Retinal pigment epithelial cell (primary cell): Measurements from ENCODE around the gene DLK1.

ENCODE experiments used
- DNase-seq: peaks from one replicate; pipeline ENCODE4 v3.0.0-alpha.2; 2010; ENCODE audit warnings: low read depth
- H3K4me3 ChIP-seq: 2 replicates; pipeline ENCODE4 v1.5.1; 2011; ENCODE audit warnings: mild to moderate bottlenecking, low read length, control low read depth, moderate library complexity
- TF ChIP-seq, protein P1 (sequence below): conservative IDR thresholded peaks from 2 replicates; pipeline ENCODE4 v1.5.1; 2011; ENCODE audit warnings: low read depth, low read length, control low read depth, inconsistent platforms

Gene DLK1

DNA sequence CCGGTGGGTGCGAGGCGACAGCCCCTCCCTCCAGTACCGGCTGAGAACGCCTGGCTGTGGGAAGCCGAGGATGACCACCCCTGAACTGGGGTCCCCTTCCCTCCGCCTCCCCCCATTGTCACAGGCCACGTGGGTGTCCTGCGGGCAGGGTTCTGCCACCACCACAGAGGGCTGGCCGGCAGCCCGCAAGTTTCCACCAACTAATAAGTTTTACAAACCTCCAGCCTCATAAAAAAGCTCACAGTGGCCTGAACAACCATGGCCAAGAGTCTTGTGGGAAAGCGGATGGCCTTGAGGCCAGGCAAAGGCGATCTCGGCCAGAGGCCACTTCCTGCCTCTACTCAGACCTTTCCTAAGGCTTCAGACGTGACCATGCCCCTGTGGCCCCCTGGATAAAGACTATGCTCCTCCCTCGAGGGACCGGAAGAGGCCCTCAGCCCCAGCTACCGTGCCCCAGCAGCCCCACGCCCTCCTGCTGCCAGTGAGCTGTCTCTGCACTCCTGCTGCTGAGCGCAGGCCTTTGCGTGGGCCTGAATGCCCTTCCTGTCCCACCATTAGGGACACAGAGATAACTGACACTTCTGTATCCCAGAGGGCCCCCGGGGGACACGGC, 46.1 kb upstream of the DLK1 start:
- DNase-seq, result no peak
- H3K4me3 ChIP-seq, result no peak overlapping the region
- TF ChIP-seq, protein P1, sequence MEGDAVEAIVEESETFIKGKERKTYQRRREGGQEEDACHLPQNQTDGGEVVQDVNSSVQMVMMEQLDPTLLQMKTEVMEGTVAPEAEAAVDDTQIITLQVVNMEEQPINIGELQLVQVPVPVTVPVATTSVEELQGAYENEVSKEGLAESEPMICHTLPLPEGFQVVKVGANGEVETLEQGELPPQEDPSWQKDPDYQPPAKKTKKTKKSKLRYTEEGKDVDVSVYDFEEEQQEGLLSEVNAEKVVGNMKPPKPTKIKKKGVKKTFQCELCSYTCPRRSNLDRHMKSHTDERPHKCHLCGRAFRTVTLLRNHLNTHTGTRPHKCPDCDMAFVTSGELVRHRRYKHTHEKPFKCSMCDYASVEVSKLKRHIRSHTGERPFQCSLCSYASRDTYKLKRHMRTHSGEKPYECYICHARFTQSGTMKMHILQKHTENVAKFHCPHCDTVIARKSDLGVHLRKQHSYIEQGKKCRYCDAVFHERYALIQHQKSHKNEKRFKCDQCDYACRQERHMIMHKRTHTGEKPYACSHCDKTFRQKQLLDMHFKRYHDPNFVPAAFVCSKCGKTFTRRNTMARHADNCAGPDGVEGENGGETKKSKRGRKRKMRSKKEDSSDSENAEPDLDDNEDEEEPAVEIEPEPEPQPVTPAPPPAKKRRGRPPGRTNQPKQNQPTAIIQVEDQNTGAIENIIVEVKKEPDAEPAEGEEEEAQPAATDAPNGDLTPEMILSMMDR, result no peak

DNA sequence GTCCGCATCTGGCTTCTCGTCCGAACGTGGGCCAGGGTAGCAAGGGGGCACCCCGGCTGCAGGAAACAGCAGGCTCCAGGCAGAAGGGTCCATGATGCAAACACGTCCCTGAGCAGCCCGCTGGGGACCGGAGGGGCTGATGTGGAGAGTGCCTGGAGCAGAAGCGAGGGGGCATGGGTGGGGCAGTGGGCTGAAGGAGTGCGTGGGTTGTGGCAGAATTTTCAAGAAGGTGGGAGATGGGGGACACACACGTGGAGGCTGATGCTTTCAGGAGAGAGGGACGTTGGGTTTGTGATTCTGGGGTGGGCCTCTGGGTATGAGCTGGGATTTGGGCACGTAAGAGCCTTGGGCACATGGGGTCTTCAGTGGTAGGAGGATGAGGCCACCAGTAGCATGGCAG, 45.6 kb upstream of the DLK1 start:
- TF ChIP-seq, protein P1, result no peak
- DNase-seq, result no peak
- H3K4me3 ChIP-seq, result no peak overlapping the region

DNA sequence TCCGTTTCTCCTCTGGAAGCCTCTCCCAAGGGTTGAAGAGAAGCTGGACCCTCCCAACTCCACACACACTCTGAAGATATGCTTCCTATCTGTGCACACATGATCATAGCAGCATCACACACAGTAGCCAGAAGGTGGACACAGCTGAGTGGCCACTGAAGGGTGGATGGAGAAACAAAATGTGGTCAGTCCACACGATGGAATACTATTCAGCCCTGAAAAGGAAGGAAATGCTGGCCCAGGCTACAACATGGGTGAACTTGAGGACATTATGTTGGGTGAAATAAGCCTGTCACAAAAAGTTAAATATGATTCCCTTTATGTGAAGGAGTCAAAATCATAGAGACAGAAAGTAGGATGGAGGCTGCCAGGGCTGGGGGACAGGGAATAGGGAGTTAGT, 43.9 kb upstream of the DLK1 start:
- DNase-seq, result no peak
- TF ChIP-seq, protein P1, result no peak
- H3K4me3 ChIP-seq, result no peak overlapping the region

DNA sequence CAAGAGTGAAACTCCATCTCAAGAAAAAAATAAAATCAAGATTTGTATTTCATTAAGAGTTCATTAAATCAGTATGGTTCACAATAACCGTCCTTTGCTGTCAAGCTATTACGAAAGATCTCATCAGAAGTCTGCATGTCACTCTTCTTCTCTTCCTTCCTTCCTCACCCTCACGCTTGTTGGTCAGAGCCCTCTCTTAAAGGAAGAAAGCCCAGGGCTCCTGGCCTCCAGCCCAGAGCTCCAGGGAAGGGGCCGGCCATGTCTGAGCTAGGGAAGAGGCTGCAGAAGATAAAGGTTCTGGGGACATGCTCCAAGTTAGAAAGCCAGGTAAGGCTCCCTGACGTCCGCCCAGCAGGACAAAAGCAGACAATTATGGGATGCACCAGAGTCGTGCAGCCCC, 43.1 kb upstream of the DLK1 start:
- H3K4me3 ChIP-seq, result no peak overlapping the region
- TF ChIP-seq, protein P1, result no peak
- DNase-seq, result no peak

DNA sequence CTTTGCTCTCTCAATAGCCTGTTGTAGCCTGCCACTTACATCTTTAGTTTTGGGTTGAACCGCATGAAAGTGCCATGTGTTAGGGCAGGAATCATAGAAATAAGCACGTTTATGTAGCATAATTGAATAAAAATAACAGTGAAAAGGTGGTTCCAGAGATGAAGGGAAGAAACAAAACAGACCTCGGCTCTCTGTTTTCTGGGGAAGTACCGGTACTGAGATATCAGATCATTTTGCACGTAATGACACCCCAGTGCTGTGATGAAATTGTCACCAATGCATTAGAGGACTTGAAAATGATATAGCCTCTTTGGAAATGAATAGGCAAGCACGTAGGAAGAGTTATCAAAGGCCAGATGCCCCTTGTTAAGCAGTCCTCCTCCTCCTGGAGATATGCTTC, 42.5 kb upstream of the DLK1 start:
- TF ChIP-seq, protein P1, result no peak
- DNase-seq, result no peak
- H3K4me3 ChIP-seq, result no peak overlapping the region

DNA sequence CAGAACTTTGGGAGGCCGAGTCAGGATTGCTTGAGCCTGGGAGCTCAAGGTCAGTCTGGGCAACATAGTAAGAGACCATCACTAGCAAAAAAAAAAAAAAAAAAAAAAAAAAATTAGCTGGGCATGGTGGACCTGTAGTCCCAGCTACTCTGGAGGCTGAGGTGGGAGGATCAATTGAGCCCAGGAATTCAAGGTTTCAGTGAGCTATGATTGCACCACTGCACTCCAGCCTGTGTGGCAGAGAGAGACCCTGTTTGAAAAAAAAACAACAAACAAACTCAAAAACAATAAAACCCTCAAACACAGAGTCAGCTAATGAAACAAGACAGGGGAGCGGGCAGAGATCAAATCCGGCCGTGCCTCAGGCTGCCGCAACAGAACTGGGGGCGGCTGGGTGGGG, 41.7 kb upstream of the DLK1 start:
- TF ChIP-seq, protein P1, result no peak
- H3K4me3 ChIP-seq, result no peak overlapping the region
- no peak for DNase-seq

DNA sequence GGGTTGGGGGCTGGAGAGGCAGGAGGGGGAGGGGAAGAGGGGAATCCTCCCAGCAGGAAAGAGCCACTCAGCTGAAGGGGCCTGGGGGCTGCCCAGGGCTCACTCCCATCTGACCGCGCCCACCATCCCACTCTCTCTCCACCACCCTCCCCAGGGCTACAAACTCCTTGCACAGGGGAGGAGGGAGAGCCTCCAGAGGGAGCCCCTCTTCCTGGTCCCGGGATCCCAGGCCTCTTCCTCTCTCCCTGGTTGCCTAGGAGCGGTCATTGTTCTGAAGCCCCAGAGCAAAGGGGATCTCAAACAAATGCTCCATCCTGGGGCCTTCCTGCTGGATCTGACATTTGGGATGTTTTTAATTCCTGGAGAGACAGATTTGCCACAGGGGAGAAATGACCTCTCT, 39.8 kb upstream of the DLK1 start:
- TF ChIP-seq, protein P1, result no peak

More for the DNA sequence above, 39.8 kb upstream of the DLK1 start:
- no peak for DNase-seq
- H3K4me3 ChIP-seq, result no peak overlapping the region
